A673 (cell line): ENCODE measurements around the gene DRC7. TPM values are rescaled to one million over a fixed set of nuclear protein-coding genes. Genes with fewer than 3 reads are reported as not detected.

Source experiments
- BruUV-seq: library from RNA; stranded (reverse); fragments of 400-500 nt; replicated peaks from 2 replicates; lab custom pipeline; 2021; lab: Mats Ljungman, UMichigan
- CTCF ChIA-PET: fragments of 300-600 bp; sonication (Branson Sonifier 250); formaldehyde crosslinking; loops from one replicate; lab custom pipeline; 2022; ENCODE audit warnings: antibody characterized with exemption; lab: Charles Lee
- POLR2A ChIA-PET: fragments of 300-600 bp; sonication (Branson Sonifier 250); formaldehyde crosslinking; loops from one replicate; lab custom pipeline; 2022; ENCODE audit warnings: antibody characterized with exemption; ENCODE audit not compliant: low non-redundant PET; lab: Charles Lee
- DNase-seq: peaks from one replicate; pipeline ENCODE4 v3.0.0-alpha.2; 2015; ENCODE audit warnings: low spot score
- H3K27ac ChIP-seq: fragments of 200-600 bp; sonication (generic); 2 replicates; pipeline ENCODE4 v1.5.1; 2016; ENCODE audit warnings: mixed run types, low read depth, mild to moderate bottlenecking, mixed read lengths, antibody characterized with exemption, low read length; ENCODE audit not compliant: poor library complexity, severe bottlenecking
- H3K27me3 ChIP-seq: fragments of 200-600 bp; sonication (generic); replicated peaks from 2 replicates; pipeline ENCODE4 v1.6.1; 2017; ENCODE audit warnings: mixed run types, low read depth, mild to moderate bottlenecking, mixed read lengths, antibody characterized with exemption, low read length; ENCODE audit not compliant: insufficient read depth, poor library complexity
- H3K36me3 ChIP-seq: fragments of 200-600 bp; sonication (generic); 2 replicates; pipeline ENCODE4 v1.6.1; 2016; ENCODE audit warnings: mixed run types, mild to moderate bottlenecking, mixed read lengths, antibody characterized with exemption, low read length; ENCODE audit not compliant: insufficient read depth, poor library complexity, severe bottlenecking
- H3K4me1 ChIP-seq: fragments of 200-600 bp; sonication (generic); 2 replicates; pipeline ENCODE4 v1.6.1; 2017; ENCODE audit warnings: mixed run types, mild to moderate bottlenecking, mixed read lengths, antibody characterized with exemption, low read length; ENCODE audit not compliant: insufficient read depth, poor library complexity, severe bottlenecking
- H3K4me3 ChIP-seq: fragments of 200-600 bp; sonication (generic); 2 replicates; pipeline ENCODE4 v1.5.1; 2016; ENCODE audit warnings: low read depth, mixed run types, mild to moderate bottlenecking, mixed read lengths, low read length; ENCODE audit not compliant: poor library complexity, severe bottlenecking
- H3K9me3 ChIP-seq: fragments of 200-600 bp; sonication (generic); 2 replicates; pipeline ENCODE4 v1.6.1; 2016; ENCODE audit warnings: mixed run types, low read depth, mild to moderate bottlenecking, mixed read lengths, antibody characterized with exemption, low read length; ENCODE audit not compliant: poor library complexity, severe bottlenecking
- CTCF ChIP-seq: fragments of 300-800, 200-600 bp; sonication (generic); conservative IDR thresholded peaks from 2 replicates; pipeline ENCODE4 v1.5.1; 2017; ENCODE audit warnings: low read depth, mild to moderate bottlenecking, antibody characterized with exemption, low read length, moderate library complexity, mixed read lengths
- EZH2 ChIP-seq: fragments of 200-600 bp; sonication (generic); IDR thresholded peaks from 2 replicates; pipeline ENCODE4 v1.6.1; 2017; ENCODE audit warnings: borderline replicate concordance, low read depth, mild to moderate bottlenecking, mixed read lengths, antibody characterized with exemption, low read length; ENCODE audit not compliant: poor library complexity, severe bottlenecking
- intact Hi-C: fragments of 100-400 bp; cut with micrococcal nuclease; formaldehyde crosslinking; loops from one replicate; pipeline ENCODE4 v1.10.0; 2022; ENCODE audit not compliant: unreplicated experiment
- total RNA-seq: library from RNA; stranded (reverse); gene quantifications from 2 replicates; pipeline ENCODE4 v1.2.3, GENCODE V29; 2021

DRC7 gene
- total RNA-seq, 1 experiment from 2014 or later: not detected

- no TSS peak for BruUV-seq
- CTCF ChIA-PET: no interaction called here
- intact Hi-C loops: no loop called here
- H3K36me3 ChIP-seq: no peaks in the 10 kb centered on the region
- no peaks in the 10 kb centered on the region for H3K4me1 ChIP-seq
- POLR2A ChIA-PET: no interaction called here
- H3K27ac ChIP-seq: no peak overlapping the region
- DNase-seq: no peak
- H3K9me3 ChIP-seq: no peaks in the 10 kb centered on the region
- TF ChIP-seq CTCF: no peak
- no peak for TF ChIP-seq EZH2
- H3K4me3 ChIP-seq: no peak overlapping the region
- no peaks in the 10 kb centered on the region for H3K27me3 ChIP-seq
Observed at GRCh38 chr16:57661936-57662906, 32.4 kb upstream of the DRC7 start.

GRCh38 chr16:57663436-57663835 is 31.2 kb upstream of the DRC7 start:
- intact Hi-C loops: no loop called here
- Histone ChIP-seq H3K36me3 (no peaks in the 10 kb centered on the region), H3K9me3 (no peaks in the 10 kb centered on the region), H3K4me3 (no peak overlapping the region), H3K27ac (no peak overlapping the region), H3K27me3 (no peaks in the 10 kb centered on the region), H3K4me1 (no peaks in the 10 kb centered on the region)
- ChIA-PET CTCF (no interaction called here), POLR2A (no interaction called here)
- TF ChIP-seq EZH2 (no peak), CTCF (no peak)
- DNase-seq: no peak
- no TSS peak for BruUV-seq

- TF ChIP-seq EZH2 (no peak), CTCF (no peak)
- POLR2A ChIA-PET: no interaction called here
- Histone ChIP-seq H3K27ac (no peak overlapping the region), H3K27me3 (no peaks in the 10 kb centered on the region), H3K9me3 (no peaks in the 10 kb centered on the region), H3K4me1 (no peaks in the 10 kb centered on the region), H3K4me3 (no peak overlapping the region), H3K36me3 (no peaks in the 10 kb centered on the region)
- CTCF ChIA-PET: no interaction called here
- intact Hi-C loops: no loop called here
- DNase-seq: no peak
- BruUV-seq: no TSS peak
Observed at GRCh38 chr16:57663917-57664661, 30.5 kb upstream of the DRC7 start.
